Ammon's horn (tissue), 1 donor: ENCODE measurements around the gene CGNL1.
A peak's percentile ranks its signal among the peaks of the same experiment; 100 is the strongest.

Experiments used
- DNase-seq: peaks from one replicate; pipeline ENCODE4 v3.0.0-alpha.2; 2016; ENCODE audit warnings: low spot score

The CGNL1 gene

GRCh38 chr15:57526076-57526475 is 149.8 kb downstream of the CGNL1 start:
- DNase-seq: no peak

- DNase-seq: no peak
Observed at GRCh38 chr15:57526615-57527014, 150.3 kb downstream of the CGNL1 start.

DNA sequence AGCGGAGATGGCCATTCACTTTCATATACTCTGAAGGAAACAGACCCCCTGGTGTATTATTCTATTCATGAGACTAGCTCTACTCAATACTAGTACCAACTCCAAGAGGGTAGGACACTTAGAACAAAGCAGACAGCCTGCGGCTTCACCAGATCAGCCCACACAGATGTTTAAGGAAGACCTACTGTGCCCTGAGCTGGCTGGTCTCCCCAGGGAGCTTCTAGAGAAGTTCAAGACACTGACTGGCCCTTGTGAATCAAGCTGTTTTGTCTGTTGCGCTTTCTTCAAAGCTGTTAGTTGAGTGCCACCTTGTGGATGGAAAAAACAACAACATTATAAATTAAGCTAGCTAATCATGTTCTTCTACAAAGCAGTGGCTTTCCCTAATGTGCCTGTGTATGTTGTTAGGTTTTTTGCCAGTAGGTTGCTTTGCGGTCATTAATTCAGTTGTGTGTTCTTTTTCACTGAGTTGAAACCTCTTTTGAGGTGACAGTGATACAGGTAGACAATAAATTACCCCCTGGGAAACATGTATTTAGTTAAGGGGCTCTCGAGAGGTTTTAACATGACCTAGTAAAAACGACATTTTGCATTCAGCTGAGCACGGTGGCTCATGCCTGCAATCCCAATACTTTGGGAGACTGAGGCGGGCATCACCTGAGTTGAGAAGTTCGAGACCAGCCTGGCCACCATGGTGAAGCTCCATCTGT is 151.2 kb downstream of the CGNL1 start:
- peak; percentile 90 for DNase-seq

GRCh38 chr15:57528940-57529565 is 152.7 kb downstream of the CGNL1 start:
- DNase-seq: no peak

DNA sequence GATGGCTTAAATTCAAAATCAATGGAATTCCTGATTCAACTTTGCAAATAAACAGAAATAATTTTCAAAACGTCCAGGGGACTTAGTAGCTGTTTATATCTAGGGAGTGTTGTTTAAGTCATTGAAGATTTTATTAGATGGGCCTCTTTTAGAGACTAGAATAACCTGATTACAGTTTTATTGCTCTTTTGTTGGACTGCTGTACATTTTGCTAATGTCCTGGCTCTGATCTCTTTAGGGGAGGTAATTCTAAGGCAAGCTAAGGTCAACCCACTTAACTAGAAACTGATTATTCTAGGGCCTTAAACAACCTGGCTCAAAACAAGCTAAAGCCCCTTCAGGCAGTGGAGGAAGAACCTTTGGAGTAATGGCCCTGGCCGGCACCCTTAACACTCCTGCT is 153.4 kb downstream of the CGNL1 start:
- DNase-seq: no peak

GRCh38 chr15:57532731-57533447 is 156.6 kb downstream of the CGNL1 start:
- DNase-seq: no peak

- no peak for DNase-seq
Observed at GRCh38 chr15:57533448-57533799, 157.1 kb downstream of the CGNL1 start.

DNA sequence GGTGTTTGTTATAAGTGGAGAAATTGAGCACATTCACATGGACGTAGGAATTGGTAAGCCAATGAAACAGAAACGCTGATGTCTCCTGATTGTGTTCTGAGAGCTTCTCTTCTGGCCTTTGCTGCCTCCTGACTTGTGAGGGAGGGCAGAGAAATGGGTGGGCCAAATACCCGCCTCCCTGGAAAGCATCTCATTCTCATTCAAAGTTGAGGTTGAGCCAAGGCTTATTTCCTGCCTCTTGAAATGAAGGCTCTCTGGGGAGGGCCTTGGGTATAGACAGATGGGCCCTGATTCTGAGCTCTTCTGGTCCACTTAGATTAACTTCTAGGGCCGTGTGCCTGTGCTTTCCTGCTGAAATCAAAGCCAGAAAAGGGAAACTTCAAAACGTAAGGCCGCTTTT is 158.0 kb downstream of the CGNL1 start:
- no peak for DNase-seq

DNA sequence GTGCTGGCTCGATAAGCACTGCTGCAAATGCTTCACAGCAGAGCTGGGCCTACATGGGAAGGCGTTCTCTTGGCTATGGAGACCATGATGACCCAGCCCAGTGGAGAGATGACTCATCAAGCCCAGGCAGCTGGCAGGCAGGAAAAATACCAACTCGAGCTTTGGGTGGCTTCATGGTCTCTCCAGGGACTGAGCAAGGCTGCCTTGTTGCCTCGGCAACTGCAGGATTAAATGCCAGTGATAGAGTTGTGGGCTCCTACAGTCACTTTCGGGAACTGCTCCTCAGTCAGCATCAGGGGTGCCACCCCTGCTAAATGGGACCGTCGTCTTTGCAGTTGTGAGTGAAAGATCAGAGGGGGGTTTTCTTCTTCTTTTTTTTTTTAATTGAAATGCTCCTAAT is 160.8 kb downstream of the CGNL1 start:
- DNase-seq: peak; percentile 77

DNA sequence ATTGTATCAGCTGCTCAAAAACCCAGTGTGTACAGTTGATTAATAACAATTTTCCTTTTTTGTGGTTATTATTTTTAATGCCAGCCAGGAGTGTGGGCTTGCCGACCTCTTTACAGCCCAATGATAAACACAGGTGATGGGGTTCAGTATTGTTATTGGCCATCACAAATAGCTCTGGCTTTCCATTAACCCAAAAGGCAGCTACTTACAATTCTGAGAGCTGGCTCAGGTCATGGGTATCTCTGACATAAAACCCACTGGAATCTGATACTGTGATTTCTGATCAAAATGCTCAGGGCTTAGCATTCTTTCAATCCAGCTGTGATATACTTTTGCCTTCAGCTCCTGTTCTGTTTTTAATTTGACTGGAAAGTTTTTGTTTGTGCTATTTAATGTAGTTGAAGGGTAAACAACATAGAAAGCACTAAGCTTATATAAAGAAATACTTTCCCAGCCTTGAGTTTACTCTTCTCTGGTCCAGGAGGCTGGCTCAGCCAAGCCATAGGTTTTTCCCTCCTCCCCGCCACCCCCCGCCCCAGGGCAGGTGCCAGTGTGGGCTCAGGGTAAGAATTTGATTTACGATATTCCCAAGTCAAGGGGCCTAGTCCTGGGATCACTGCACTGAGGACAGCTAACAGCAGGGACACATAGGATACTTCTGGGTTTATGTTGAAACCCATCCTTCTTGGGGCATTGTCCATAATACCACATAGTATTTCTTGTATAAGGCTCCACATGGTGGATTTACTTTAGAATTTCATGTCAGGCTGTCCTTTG is 161.4 kb downstream of the CGNL1 start:
- no peak for DNase-seq

DNA sequence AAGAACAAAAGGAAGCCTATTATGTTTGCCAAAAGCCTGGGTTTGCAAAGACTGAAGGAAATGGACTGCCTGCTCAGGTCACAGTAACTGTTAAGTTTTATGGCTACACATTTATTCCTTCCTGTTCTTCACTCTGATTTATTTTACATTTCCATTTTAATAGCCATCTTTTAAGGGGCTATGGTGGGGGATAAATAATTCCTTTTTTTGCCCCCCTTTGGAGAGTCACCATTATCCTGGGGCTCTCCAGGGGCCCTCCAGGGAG is 161.9 kb downstream of the CGNL1 start:
- no peak for DNase-seq

DNA sequence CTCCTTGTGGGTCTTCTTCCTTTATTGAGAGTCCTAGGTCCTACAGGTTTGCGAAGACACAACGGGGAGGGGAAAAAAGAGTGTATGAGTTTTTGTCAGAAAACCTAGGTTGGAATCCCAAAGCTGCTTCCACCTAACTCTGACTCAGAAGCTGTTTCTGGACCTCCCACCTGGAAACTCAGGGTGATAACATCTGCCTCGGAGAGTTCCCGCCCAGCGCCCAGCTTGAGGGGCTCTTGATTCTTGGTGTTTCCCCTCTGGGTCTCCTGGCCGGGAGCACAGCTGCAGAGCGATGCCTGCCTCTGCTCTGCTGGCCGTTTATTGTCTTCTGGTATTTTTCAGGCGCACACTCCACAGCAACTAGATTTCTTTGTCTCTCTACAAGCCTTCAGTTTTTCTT is 162.5 kb downstream of the CGNL1 start:
- no peak for DNase-seq

- no peak for DNase-seq
Observed at GRCh38 chr15:57540211-57540610, 163.9 kb downstream of the CGNL1 start.

GRCh38 chr15:57540736-57541135 is 164.4 kb downstream of the CGNL1 start:
- no peak for DNase-seq

- DNase-seq: no peak
Observed at GRCh38 chr15:57541271-57541670, 165.0 kb downstream of the CGNL1 start.

DNA sequence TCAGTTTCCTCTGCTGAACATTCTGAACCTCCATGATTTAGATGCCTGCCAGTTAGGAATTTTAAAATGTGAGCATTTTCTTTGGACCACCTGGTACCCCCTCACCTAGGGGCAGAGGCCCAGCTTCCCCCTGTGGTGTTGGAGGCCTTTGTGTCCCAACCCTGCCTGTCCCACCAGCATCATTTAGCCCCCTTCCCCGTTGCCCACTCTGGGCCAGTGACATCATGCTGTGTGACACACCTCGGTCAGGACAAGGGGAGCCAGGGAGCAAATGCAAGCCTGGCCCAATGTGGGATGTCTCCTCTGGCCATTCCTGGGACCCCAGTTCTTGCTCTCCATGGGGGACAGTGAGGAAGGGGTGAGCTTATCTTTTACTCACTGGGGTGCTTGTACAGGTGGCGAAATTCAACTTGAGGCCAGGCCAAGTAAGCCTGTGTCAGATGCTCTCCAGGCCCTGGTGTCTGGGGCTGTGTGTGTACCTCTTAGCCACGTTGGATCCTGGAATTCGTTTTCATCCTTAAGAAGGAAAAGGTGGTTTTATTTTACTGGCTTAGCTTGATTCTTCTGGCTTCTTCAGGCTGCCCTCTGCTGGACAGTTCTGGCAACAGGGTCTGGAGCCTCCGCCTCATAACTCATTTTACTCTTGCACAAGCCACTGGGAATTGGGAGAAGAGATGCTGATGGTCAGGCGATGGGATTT is 165.7 kb downstream of the CGNL1 start:
- DNase-seq: peak; percentile 80

GRCh38 chr15:57542505-57542817 is 166.2 kb downstream of the CGNL1 start:
- no peak for DNase-seq

- DNase-seq: no peak
Observed at GRCh38 chr15:57544848-57545480, 168.7 kb downstream of the CGNL1 start.

GRCh38 chr15:57545995-57546394 is 169.7 kb downstream of the CGNL1 start:
- no peak for DNase-seq

- no peak for DNase-seq
Observed at GRCh38 chr15:57547243-57547755, 171.0 kb downstream of the CGNL1 start.

- DNase-seq: no peak
Observed at GRCh38 chr15:57548351-57548750, 172.0 kb downstream of the CGNL1 start.

- no peak for DNase-seq
Observed at GRCh38 chr15:57548835-57549234, 172.5 kb downstream of the CGNL1 start.
